ENCODE results near the gene CCDC144A. TPM values are rescaled to one million over a fixed set of nuclear protein-coding genes. Genes with fewer than 3 reads are reported as not detected.
A peak's percentile ranks its signal among the peaks of the same experiment; 100 is the strongest.
"Not testable (repeated sequence)": the region's sequence is repeated elsewhere in the genome, so short reads cannot be mapped to it uniquely, and the experiment has no call there.

Gene CCDC144A
- total RNA-seq, 2 experiments from 2014 or later: 7.0 to 7.6 TPM

- ATAC-seq; CTCF ChIA-PET; H3K4me3 Mint-ChIP-seq; H3K4me1 Mint-ChIP-seq; DNase-seq; intact Hi-C loops (cut with DNase I, micrococcal nuclease); POLR2A ChIA-PET; H3K36me3 Mint-ChIP-seq (ENCODE audit: low read depth); H3K27me3 Mint-ChIP-seq; H3K9me3 Mint-ChIP-seq (ENCODE audit: low read depth); H3K27ac Mint-ChIP-seq: not testable (repeated sequence)
These were observed 116.6 kb downstream of the CCDC144A start for GRCh38 chr17:16806599-16806998.

- intact Hi-C loops (cut with DNase I, micrococcal nuclease); H3K9me3 Mint-ChIP-seq (ENCODE audit: low read depth); H3K27me3 Mint-ChIP-seq; H3K4me3 Mint-ChIP-seq; POLR2A ChIA-PET; H3K27ac Mint-ChIP-seq; CTCF ChIA-PET; DNase-seq; H3K36me3 Mint-ChIP-seq (ENCODE audit: low read depth); ATAC-seq; H3K4me1 Mint-ChIP-seq: not testable (repeated sequence)
These were observed 117.6 kb downstream of the CCDC144A start for GRCh38 chr17:16807620-16808019.

GRCh38 chr17:16810236-16810635, 120.2 kb downstream of the CCDC144A start:
- H3K36me3 Mint-ChIP-seq (ENCODE audit: low read depth); H3K4me1 Mint-ChIP-seq; intact Hi-C loops (cut with DNase I, micrococcal nuclease); H3K27ac Mint-ChIP-seq; DNase-seq; H3K9me3 Mint-ChIP-seq (ENCODE audit: low read depth); CTCF ChIA-PET; H3K27me3 Mint-ChIP-seq; H3K4me3 Mint-ChIP-seq; ATAC-seq; POLR2A ChIA-PET: not testable (repeated sequence)

GRCh38 chr17:16812126-16812525, 122.1 kb downstream of the CCDC144A start:
- not testable (repeated sequence) for H3K36me3 Mint-ChIP-seq (ENCODE audit: low read depth); ATAC-seq

GRCh38 chr17:16814439-16814838, 124.4 kb downstream of the CCDC144A start:
- H3K36me3 Mint-ChIP-seq (ENCODE audit: low read depth): no peaks in the 10 kb centered on the region
- H3K9me3 Mint-ChIP-seq (ENCODE audit: low read depth): no peaks in the 10 kb centered on the region
- POLR2A ChIA-PET: no interaction called here
- no peak overlapping the region for H3K27ac Mint-ChIP-seq
- no peak overlapping the region for H3K4me3 Mint-ChIP-seq
- H3K4me1 Mint-ChIP-seq: no peaks in the 10 kb centered on the region
- DNase-seq (no peak), ATAC-seq (no peak)
- intact Hi-C loops (cut with DNase I, micrococcal nuclease): no loop called here
- H3K27me3 Mint-ChIP-seq: peaks cover 1% of the 10 kb centered on the region
- CTCF ChIA-PET: no interaction called here

More at GRCh38 chr17:16812126-16812525, 122.1 kb downstream of the CCDC144A start:
- H3K4me3 Mint-ChIP-seq; H3K27ac Mint-ChIP-seq; H3K27me3 Mint-ChIP-seq; H3K9me3 Mint-ChIP-seq (ENCODE audit: low read depth); CTCF ChIA-PET; H3K4me1 Mint-ChIP-seq; intact Hi-C loops (cut with DNase I, micrococcal nuclease); POLR2A ChIA-PET: not testable (repeated sequence)
- peak; percentile 42 for DNase-seq

GRCh38 chr17:16817201-16817600, 127.2 kb downstream of the CCDC144A start:
- ATAC-seq (no peak), DNase-seq (no peak)
- no peaks in the 10 kb centered on the region for H3K9me3 Mint-ChIP-seq (ENCODE audit: low read depth)
- H3K4me1 Mint-ChIP-seq: no peaks in the 10 kb centered on the region
- ChIA-PET CTCF (no interaction called here), POLR2A (no interaction called here)
- H3K27me3 Mint-ChIP-seq: no peaks in the 10 kb centered on the region
- H3K36me3 Mint-ChIP-seq (ENCODE audit: low read depth): no peaks in the 10 kb centered on the region
- no peak overlapping the region for H3K4me3 Mint-ChIP-seq
- H3K27ac Mint-ChIP-seq: no peak overlapping the region
- intact Hi-C loops (cut with DNase I, micrococcal nuclease): no loop called here

GRCh38 chr17:16817940-16818339, 127.9 kb downstream of the CCDC144A start:
- DNase-seq; H3K4me1 Mint-ChIP-seq; intact Hi-C loops (cut with DNase I, micrococcal nuclease); POLR2A ChIA-PET; H3K27ac Mint-ChIP-seq; H3K9me3 Mint-ChIP-seq (ENCODE audit: low read depth); H3K36me3 Mint-ChIP-seq (ENCODE audit: low read depth); ATAC-seq; H3K4me3 Mint-ChIP-seq; H3K27me3 Mint-ChIP-seq; CTCF ChIA-PET: not testable (repeated sequence)

GRCh38 chr17:16818340-16818739, 128.3 kb downstream of the CCDC144A start:
- no peaks in the 10 kb centered on the region for H3K4me1 Mint-ChIP-seq
- H3K27ac Mint-ChIP-seq: no peak overlapping the region
- H3K4me3 Mint-ChIP-seq: no peak overlapping the region
- H3K9me3 Mint-ChIP-seq (ENCODE audit: low read depth): no peaks in the 10 kb centered on the region
- no peaks in the 10 kb centered on the region for H3K36me3 Mint-ChIP-seq (ENCODE audit: low read depth)
- ATAC-seq (no peak), DNase-seq (no peak)
- intact Hi-C loops (cut with DNase I, micrococcal nuclease): no loop called here
- H3K27me3 Mint-ChIP-seq: no peaks in the 10 kb centered on the region
- ChIA-PET CTCF (no interaction called here), POLR2A (no interaction called here)

- CTCF ChIA-PET: no interaction called here
- POLR2A ChIA-PET: no interaction called here
- no peaks in the 10 kb centered on the region for H3K9me3 Mint-ChIP-seq (ENCODE audit: low read depth)
- no peaks in the 10 kb centered on the region for H3K27me3 Mint-ChIP-seq
- no peak overlapping the region for H3K27ac Mint-ChIP-seq
- no peak overlapping the region for H3K4me3 Mint-ChIP-seq
- no peak for DNase-seq
- intact Hi-C loops (cut with DNase I, micrococcal nuclease): no loop called here
- H3K4me1 Mint-ChIP-seq: no peaks in the 10 kb centered on the region
- no peaks in the 10 kb centered on the region for H3K36me3 Mint-ChIP-seq (ENCODE audit: low read depth)
- ATAC-seq: no peak
These were observed 129.0 kb downstream of the CCDC144A start for GRCh38 chr17:16818821-16819683.

GRCh38 chr17:16820161-16820877, 130.3 kb downstream of the CCDC144A start:
- no peak overlapping the region for H3K27ac Mint-ChIP-seq
- H3K27me3 Mint-ChIP-seq: no peaks in the 10 kb centered on the region
- intact Hi-C loops (cut with DNase I, micrococcal nuclease): no loop called here

GRCh38 chr17:16820979-16821543, 131.0 kb downstream of the CCDC144A start:
- no peaks in the 10 kb centered on the region for H3K27me3 Mint-ChIP-seq
- intact Hi-C loops (cut with DNase I, micrococcal nuclease): no loop called here
- no peak overlapping the region for H3K27ac Mint-ChIP-seq
- POLR2A ChIA-PET: no interaction called here
- no peaks in the 10 kb centered on the region for H3K9me3 Mint-ChIP-seq (ENCODE audit: low read depth)
- no peak overlapping the region for H3K4me3 Mint-ChIP-seq
- ATAC-seq: no peak
- DNase-seq: no peak
- no peaks in the 10 kb centered on the region for H3K36me3 Mint-ChIP-seq (ENCODE audit: low read depth)
- H3K4me1 Mint-ChIP-seq: no peaks in the 10 kb centered on the region
- CTCF ChIA-PET: no interaction called here

More at GRCh38 chr17:16820161-16820877, 130.3 kb downstream of the CCDC144A start:
- H3K4me3 Mint-ChIP-seq: no peak overlapping the region
- no peak for DNase-seq
- CTCF ChIA-PET: no interaction called here
- H3K36me3 Mint-ChIP-seq (ENCODE audit: low read depth): no peaks in the 10 kb centered on the region
- no peak for ATAC-seq
- POLR2A ChIA-PET: no interaction called here
- H3K4me1 Mint-ChIP-seq: no peaks in the 10 kb centered on the region
- no peaks in the 10 kb centered on the region for H3K9me3 Mint-ChIP-seq (ENCODE audit: low read depth)

- H3K27me3 Mint-ChIP-seq; intact Hi-C loops (cut with DNase I, micrococcal nuclease); DNase-seq; H3K27ac Mint-ChIP-seq; H3K4me1 Mint-ChIP-seq; H3K9me3 Mint-ChIP-seq (ENCODE audit: low read depth); ATAC-seq; H3K4me3 Mint-ChIP-seq; CTCF ChIA-PET; H3K36me3 Mint-ChIP-seq (ENCODE audit: low read depth); POLR2A ChIA-PET: not testable (repeated sequence)
These were observed 132.1 kb downstream of the CCDC144A start for GRCh38 chr17:16822133-16822532.

Data from activated CD4-positive, alpha-beta T cell treated with anti-CD3 and anti-CD28 coated beads for 36 hours (primary cell).